Stimulated activated CD8-positive, alpha-beta memory T cell treated with anti-CD3 and anti-CD28 coated beads, Interleukin-4, amount 100 ng/mL, for 1 hour (primary cell): ENCODE data around the gene WDR90.
"Not testable (repeated sequence)": the region's sequence is repeated elsewhere in the genome, so short reads cannot be mapped to it uniquely, and the experiment has no call there.

Experiments
- DNase-seq, 2 donors: peaks; one replicate each; pipeline ENCODE4 v3.0.0-alpha.2; 2020; ENCODE audit warnings: low read depth in 2 of 2, low spot score in 1 of 2

The WDR90 gene

DNA sequence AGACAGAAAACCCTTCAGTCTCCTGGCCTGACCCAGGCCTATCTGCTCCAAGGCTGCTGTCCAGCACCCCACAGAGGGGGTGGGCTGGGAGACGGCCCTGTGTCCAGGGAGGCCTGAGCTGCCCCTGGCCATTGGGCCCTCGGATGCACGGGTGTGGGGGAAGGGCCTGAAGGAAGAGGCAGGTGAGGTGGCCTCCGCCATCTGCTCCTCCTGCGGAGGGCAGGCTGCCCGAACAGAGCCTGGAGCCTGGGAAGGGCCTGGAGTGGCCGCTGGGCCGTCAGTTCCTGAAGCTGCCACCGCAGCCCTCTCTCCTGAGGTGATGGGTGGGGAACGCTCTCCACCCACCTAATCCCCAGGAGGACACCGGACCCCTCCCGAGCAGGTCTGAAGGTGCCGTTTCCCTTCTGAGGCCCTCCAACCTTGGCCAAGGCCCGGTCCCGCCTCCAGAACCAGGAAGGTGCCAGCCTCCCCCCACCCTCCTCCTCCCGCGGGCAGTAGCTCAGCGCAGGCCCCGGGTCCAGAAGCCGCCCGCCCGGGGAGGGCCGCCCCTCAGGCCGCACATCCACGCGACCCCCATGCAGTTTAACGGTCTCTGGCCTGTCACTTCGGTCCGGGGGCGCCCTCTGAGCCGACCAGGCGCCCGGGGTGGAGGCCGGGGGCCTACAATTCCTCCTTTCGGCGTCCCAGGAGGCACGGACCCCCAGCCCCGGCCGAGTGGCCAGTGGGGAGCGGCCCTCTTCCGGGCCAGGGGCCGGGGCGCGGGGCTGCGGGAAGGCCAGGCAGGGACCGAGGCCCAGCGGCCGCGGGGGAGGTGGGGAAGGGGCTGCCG, 55.6 kb downstream of the WDR90 start:
- no peak for DNase-seq

DNA sequence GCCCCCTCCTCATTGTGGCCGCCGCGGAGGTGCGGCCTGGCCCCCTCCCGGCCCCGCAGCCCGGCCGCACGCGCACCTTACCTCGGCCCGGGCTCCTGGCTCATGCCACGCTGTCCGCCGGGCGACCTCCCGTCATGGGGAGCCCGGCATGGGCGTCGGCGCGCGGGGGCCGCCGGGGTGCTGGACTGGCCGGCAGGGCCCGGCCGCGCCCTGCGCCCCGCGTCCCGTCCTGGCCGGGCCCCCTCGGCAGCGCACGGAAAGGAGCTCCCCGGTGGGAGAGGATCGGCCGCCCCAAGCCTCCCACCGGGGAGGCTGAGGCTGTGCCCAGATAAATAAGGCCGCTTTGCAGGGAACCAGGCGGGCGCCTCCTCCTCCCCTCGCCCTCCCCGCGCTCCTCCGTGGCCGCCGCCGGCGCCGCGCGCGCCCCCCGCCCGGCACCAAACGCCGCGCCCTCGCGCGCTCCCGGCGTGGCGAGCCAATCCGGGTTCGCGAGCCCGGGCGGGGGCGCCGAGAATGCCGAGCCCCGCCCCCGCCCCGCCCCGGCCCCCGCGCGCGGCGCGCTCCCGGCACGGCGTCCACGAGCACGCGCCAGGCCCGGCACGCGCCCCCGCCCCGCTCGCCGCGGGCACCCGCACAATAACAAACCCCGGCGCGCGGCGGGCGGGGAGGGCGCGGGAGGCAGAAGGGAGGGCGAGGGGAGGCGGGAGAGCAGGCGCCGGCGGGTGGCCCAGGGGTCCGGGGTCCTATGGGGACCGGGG, 56.4 kb downstream of the WDR90 start, which contains the start of gene FBXL16:
TSS of gene FBXL16 (minus strand) at position 371 of the 758 bp plus-strand sequence. CDS start 8,396 bp downstream, outside the sequence.
- DNase-seq: no peak

DNA sequence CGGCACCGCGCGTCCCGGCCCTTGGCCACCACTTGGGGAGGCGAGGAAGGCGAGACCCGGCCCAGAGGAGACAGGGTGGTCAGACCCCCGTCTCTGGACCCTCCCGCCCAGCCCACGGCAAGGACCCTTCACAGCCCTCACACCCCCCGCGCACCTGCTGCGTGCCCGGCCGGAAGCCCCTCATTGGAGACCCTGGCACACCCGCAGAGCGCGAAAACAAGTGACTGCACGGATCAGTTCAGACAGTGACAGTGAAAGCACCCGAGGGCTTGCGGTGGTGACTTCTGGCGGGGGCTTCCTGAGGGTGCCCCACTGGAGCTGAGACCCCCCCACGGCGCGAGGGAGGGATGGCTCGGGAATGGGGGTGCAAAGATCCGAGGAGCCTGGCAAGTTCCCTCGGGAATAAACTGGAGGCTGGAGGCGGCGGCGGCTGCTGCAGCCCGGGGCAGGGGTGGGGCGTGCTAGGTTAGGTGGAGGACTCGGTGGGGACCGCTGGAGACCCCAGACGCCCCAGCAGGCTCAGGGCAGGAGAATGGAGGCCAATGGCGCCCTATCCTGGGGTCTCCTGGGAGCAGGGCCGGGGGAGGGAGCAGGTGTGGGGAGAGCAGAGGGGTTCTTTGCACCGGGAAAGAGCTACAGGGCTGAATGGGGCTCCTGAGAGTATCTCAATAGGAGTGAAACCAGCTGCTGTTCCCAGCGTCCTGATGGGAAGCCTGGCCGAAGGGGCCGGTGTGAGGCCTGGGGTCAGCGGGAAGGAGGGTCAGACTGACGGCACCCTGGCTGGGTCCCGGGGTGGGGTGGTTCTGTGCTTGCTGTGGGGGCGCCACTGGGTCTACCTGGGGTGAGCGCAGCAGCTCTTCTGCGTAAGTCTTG, 57.3 kb downstream of the WDR90 start:
- no peak for DNase-seq

DNA sequence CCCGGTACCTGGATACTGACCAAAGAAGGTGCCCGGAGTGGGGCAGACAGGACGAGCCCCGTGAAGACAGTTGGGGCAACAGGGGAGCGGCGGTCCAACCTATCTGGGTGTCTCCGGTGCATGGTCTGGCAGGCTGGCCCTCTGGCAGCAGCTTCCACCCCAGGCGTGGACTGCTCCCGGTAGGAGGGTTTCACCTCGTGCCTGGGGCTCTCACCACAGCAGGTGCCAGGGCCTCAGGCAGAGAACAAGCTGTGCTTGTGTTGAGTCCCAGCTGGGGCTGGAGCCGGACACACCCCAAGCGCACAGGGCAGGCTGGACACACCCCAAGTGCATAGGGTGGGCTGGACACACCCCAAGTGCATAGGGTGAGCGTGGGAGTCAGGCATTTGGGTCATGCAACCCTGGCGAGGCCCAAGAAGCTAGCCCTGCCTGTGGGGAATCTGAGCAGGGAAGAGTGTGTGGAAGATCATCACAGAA, 57.9 kb downstream of the WDR90 start:
- DNase-seq: no peak

DNA sequence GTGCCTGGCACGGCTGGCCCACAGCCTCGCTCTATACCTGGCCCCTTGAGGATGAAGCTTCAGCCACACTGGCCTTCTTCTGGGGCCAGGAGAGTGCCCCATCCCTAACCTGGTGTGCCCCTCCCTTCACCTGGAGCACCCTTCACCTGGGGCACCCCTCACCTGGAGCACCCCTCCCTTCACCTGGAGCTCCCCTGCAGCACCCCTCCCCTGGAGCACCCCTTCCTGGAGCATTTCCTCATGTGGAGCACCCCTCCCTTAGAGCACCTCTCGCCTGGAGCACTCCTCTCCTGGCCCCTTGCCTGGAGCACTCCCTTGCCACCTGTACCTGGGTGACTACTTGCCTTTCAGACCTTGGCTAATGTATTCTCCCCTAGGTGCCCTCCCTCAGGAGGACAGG, 58.9 kb downstream of the WDR90 start:
- DNase-seq: no peak

DNA sequence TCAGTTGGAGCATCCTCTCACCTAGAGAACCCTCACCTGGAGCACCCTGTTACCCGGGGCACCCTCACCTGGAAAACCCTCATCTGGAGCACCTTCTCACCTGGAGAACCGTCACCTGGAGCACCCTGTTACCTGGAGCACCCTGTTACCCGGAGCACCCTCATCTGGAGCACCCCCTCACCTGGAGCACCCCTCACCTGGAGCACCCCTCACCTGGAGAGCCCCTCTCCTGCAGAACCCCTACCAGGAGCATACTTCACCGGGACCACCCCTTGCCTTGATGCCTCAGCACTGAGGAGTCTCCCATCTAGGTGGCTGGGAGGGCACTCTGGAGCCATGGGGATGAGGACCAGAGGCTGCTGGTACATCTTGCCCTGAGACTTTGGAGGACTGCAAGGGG, 59.8 kb downstream of the WDR90 start:
- DNase-seq: no peak

DNA sequence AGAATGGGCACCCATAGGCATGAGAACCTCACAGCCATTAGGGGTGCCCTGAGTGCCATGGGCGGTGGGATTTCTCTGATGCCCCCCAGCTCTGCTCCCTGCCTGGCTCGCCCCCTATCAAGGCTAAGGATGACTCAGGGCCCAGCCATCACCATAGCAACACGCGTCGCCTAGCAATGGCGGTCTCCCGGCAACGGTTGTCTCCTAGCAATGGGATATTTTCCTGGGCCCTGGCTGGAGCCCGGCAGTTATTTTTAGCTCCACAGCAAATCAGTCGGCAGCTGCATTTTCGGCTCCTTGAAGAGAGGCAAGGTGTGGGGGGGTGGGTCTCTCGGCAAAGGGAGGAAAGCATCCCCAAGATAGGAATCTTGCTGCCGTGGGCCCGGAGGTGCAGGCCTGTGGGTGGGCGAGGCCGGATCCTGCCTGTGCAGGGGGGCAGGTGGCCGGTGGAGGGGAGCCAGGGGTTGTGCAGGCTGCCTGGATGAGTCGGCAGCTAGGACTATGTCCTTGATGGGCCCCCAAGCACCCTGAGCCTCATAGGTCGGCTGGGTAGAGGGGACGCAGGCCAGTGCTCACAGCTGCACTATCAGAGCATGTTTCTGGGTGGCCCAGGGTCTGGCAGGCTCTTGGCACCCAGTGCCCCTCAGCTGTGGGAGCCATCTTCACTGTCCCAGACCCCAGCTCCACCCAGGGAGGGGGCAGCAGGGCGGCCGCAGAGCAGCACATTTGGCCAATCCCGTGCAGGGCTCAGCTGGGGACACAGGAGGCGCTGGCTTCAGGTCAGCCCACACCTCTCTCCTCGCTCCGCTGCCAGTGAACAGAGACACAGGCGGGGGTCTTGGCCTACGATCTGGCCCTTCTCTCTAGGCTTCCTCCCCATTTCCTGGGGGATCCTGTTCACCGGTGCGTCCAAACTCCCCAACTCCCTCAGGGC, 60.7 kb downstream of the WDR90 start:
- no peak for DNase-seq

DNA sequence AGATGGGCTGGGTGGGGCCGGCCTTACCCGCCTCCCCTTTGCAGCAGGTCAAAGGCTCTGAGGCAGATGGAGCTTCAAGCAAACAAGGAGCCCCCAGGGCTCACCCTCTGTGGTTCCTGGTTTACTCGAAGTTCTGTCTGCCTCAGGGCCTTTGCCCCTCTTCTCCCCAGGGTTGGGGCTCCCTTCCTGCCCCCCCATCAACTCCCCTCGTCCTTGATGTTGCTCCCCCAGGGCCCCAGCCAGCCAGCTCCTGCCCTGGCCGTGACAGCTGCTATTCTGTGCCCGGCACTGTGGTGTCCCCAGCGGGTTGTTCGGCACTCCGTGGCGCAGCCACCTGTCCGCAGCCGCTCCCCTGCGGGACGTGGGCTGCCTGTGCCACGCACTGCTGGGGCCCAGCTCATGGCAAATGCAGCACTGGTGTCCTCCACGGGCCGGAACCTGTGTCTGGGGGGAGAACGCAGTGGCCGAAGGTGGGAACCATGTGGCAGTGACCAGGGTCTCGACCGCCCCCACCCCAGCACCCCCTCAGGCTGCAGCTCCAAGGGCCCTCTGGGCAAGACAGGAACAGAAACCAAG, 61.4 kb downstream of the WDR90 start:
- DNase-seq: no peak

DNA sequence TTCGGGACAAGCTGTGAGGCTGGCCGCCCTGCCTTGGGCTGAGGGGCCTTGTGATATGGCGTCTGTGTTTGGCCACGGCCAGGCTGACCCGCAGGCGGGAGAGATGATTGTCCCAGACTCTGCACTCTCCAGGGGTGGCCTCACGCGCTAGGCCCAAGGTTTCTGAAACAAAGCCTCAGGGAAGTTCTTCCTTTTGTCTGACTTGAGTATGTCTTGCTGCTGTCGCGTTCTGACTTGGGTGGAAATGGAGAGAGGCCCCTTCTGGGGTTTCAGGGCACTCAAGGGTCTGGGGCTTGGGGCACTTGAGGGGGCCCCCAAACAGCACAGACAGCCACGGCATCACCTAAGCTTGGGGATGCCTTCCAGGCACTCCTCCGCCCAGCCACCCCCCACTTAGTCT, 61.9 kb downstream of the WDR90 start:
- DNase-seq: no peak

DNA sequence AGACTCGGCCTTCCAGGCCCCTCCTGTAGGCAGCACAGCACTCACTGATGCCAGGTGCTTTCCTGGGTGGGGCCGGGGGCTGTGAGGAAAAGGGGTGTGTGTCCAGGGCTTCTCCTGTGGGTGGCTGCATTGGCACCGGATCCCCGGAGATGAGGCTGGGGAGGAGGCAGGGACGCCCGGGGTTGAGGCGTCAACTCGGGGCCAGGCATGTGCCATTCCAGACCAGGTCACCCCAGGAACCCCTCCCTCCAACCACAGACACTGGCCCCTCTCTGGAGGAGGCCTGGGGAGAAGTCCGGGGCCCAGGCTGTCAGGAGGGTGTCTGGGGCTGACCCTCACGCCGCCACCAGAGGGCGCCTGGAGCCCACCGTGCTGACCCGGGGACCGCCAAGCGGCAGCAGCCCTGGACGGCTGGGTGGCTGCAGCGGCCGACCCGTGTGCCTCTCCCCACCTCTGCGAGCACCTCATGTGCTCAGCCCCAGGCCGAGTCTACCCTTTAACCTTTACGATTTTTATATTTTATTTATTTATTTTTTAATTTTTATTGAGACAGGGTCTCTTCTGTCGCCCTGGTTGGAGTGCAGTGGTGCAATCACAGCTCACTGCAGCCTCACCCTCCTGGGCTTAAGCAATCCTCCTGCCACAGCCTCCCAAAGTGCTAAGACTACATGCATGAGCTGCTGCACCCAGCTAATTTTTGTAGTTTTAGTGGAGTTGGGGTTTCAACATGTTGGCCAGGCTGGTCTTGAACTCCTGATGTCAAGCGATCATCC, 62.6 kb downstream of the WDR90 start:
- DNase-seq: peak; percentile 58 to 63

DNA sequence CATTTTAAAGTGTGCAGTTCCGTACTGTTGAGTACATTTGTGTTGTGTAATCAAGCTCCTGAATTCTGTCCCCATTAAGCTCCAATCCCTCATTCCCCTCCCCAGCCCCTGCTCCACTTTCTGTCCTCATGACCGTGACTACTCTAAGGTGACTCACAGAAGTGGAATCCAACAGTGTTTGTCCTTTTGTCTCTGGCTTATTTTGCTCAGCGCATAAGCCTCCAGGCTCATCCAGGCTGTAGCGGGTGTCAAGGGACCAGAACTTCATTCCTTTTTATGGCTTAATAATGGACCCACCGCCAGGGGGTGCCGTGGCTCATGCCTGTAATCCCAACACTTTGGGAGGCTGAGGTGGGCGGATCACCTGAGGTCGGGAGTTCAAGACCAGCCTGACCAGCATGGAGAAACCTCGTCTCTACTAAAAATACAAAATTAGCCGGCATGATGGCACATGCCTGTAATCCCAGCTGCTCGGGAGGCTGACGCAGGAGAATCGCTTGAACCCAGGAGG, 63.6 kb downstream of the WDR90 start:
- not testable (repeated sequence) for DNase-seq

DNA sequence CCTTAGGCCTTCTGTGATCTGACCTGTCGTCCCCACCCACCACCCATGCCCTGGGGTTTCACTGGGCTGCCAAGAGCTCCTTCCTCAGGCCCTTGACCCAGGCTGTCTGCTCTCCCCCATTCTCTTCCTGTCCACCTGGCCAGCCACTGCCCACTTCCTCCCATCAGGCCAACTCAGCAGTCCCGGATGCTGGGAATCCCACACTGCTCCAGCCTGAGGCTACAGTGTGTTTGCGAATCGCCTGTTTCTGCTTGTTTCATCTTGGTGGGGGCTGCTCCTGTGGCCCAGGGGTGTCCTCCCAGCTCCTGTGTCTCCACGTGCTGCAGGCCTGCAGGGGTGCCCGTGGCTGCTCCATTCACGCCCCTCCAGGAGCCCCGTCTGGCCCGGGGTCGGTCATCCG, 64.9 kb downstream of the WDR90 start:
- no peak for DNase-seq

DNA sequence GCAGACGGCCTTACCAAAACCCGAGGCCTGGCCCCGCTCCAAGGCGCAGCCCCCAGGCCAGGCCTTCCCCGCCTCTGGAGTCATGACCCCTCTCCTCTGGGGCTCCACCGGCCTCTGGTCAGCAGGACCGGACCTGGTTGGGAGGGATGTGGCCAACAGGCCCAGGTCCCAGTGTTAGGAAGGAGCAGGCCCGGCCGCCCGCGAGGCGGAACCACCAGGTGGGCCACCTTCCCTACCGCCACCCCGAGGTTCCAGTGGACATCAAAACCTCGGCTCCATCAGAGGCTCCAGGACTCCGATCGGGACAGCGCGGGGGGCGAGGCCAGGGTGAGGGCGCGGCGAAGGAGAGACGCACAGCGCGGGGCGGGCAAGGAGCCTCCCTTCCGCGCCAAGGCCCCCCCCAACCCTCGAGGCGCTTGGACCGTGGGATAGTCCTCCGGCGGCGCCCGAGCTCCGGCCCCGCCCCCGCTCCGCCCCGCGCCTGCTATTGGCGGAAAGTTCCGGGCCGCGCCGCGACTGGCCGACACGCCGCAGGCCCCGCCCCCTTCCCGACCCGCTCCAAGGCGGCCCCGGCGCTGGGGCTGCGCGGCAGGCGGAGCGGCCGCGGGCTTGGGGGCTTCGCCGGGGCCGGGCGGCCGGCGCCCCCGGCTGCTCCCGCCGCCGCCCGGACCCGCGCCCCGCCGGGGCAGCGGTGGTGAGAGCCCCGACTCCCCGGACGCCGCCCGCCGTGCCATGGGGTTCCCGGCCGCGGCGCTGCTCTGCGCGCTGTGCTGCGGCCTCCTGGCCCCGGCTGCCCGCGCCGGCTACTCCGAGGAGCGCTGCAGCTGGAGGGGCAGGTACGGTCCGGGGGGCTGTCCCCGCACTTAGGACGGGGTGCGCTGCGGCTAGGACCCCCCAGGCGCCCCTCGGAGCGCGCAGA, 65.7 kb downstream of the WDR90 start, which contains the start of gene METRN:
TSS of gene METRN (plus strand) at position 561 of the 919 bp plus-strand sequence. CDS start at position 733, 172 bp downstream.
- DNase-seq: peak; percentile 76 to 77

DNA sequence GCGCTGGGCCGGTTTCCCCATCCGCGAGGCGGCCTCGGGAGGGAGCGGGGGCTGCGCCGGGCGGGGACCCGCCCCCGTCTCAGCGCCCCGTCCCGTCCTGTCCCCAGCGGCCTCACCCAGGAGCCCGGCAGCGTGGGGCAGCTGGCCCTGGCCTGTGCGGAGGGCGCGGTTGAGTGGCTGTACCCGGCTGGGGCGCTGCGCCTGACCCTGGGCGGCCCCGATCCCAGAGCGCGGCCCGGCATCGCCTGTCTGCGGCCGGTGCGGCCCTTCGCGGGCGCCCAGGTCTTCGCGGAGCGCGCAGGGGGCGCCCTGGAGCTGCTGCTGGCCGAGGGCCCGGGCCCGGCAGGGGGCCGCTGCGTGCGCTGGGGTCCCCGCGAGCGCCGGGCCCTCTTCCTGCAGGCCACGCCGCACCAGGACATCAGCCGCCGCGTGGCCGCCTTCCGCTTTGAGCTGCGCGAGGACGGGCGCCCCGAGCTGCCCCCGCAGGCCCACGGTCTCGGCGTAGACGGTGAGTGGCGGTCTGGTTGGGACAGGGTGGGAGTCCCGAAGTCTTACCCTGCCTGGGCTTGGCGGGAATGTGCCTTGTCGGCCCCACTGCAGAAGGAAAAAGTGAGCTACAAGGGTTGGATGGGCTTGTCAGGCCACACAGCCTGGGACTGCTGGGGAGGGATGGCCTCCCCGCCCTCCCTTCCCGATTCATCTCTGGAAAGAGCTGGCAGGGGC, 66.5 kb downstream of the WDR90 start:
- DNase-seq: no peak

DNA sequence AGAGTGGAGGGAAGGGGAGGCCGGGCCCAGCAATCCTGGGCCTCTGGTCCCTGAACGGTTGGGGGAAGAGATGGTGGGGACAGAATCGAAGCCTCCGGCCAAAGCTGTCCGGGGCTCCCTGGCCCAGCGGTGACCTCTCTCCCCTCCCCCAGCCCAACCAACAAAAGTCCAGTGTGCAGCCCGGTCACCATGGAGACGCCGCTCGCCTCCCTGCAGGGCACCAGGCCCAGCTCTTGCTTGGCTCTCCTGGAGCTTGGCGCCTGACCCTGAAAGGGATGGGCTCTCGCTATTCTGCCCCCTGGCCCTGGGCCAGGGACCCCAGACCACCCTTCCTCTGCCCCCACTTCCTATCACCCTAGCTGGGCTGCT, 67.0 kb downstream of the WDR90 start:
- DNase-seq: no peak

DNA sequence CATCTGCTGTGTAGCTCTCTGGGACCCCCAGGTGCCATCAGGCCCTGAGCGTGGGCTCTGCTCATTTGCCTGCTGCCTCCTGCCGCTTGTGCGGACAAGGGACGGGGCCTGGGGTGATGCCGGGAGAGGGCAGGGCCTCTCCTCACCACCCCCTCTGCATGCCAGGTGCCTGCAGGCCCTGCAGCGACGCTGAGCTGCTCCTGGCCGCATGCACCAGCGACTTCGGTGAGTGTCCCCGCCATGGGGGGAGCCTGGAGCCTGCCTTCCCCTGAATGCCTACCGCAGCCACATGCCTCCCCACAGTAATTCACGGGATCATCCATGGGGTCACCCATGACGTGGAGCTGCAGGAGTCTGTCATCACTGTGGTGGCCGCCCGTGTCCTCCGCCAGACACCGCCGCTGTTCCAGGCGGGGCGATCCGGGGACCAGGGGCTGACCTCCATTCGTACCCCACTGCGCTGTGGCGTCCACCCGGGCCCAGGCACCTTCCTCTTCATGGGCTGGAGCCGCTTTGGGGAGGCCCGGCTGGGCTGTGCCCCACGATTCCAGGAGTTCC, 67.7 kb downstream of the WDR90 start:
- DNase-seq: no peak
